ENCODE data around the gene TBC1D5. TPM values are rescaled to one million over a fixed set of nuclear protein-coding genes. Genes with fewer than 3 reads are reported as not detected.
"Not testable (repeated sequence)": the region's sequence is repeated elsewhere in the genome, so short reads cannot be mapped to it uniquely, and the experiment has no call there.

The TBC1D5 gene
- total RNA-seq, 1 experiment from 2014 or later, result 51.3 TPM

DNA sequence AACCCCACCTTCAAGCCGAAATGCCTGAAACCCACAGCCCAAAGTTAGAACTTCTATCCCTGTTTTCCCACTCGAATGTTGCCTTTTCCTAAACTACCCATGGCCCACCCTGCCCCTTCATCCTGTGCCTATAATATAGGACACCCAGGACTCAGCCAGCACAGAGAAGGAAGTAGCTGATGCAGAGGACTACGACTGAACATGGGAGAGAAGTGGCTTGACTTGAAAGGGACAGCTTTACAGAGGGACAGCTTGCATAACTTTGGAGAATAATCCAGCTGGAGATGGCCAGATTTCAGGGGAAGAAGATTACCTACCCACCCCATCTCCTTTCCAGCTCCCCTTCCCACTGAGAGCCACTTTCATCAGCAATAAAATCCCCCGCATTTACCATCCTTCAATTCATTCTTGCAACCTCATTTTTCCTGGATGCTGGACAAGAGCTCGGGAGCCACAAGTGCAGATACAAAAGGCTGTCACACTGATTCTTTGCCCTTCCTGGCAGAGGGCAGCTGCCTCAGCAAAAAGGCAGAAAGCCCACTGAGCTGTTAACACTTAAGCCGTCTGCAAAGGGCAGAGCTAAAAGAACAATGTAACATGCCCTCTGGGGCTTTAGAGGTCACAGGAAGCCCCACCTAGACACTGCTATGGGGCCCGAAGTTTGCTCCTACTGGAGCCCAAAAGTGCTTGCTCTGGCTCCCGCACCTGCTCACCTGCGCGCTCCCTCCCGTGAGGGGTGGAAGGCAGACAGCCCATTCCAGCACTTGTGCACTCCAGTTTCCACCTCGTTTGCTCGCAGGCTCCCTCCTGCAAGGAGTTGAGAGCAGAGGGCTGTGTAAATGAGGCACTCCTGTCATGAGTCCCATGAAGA lies 224.0 kb downstream of the TBC1D5 start:
- in situ Hi-C loops (cut with HindIII; ENCODE audit: low sequenced_read_pairs), result no loop called here
- peak; percentile 56 for DNase-seq (ENCODE audit: low spot score)

DNA sequence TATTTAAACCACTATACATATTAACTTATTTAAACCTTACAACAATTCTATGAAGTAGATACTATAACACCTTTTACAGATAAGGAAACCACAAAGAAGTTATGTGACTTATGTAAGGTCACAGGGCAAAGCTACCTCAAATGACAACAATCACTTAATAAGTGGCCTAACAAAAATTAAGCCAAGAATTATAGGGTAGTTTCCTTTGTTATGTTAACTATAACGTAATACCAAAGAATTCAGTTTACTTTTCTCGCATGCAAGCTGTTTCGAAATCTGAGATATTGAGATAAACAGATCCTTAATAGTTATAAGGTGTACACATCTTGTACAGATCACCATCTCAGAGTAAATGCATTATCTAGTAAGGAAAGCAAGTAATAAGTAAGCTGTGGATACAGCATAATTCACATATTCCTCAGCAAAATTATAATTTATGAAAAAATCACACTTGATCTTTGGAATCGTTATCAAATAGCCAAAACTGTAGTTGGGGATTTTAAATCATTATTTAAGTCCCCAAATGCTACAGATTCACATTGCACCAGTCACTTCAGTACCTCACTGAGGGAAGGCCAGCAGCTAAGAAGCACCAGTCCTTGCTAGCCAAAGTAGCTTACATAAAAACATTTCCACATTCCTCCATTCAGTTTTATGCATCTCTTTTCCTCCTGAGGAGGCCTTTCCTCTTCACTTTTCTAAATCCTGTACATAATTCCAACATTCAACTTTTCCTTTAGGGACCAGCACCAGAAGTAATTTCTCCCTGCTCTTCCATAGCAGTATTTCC lies 226.8 kb downstream of the TBC1D5 start:
- in situ Hi-C loops (cut with HindIII; ENCODE audit: low sequenced_read_pairs), result no loop called here
- no peak for DNase-seq (ENCODE audit: low spot score)

GRCh38 chr3:17514597-17514996 lies 227.8 kb downstream of the TBC1D5 start:
- in situ Hi-C loops (cut with HindIII; ENCODE audit: low sequenced_read_pairs), result no loop called here
- no peak for DNase-seq (ENCODE audit: low spot score)

- in situ Hi-C loops (cut with HindIII; ENCODE audit: low sequenced_read_pairs), result no loop called here
- no peak for DNase-seq (ENCODE audit: low spot score)
Measured at GRCh38 chr3:17510265-17510664, 232.2 kb downstream of the TBC1D5 start.

- in situ Hi-C loops (cut with HindIII; ENCODE audit: low sequenced_read_pairs), result no loop called here
- DNase-seq (ENCODE audit: low spot score), result no peak
Measured at GRCh38 chr3:17508180-17508752, 234.2 kb downstream of the TBC1D5 start.

- in situ Hi-C loops (cut with HindIII; ENCODE audit: low sequenced_read_pairs), result no loop called here
- DNase-seq (ENCODE audit: low spot score), result no peak
Measured at GRCh38 chr3:17507480-17507879, 235.0 kb downstream of the TBC1D5 start.

DNA sequence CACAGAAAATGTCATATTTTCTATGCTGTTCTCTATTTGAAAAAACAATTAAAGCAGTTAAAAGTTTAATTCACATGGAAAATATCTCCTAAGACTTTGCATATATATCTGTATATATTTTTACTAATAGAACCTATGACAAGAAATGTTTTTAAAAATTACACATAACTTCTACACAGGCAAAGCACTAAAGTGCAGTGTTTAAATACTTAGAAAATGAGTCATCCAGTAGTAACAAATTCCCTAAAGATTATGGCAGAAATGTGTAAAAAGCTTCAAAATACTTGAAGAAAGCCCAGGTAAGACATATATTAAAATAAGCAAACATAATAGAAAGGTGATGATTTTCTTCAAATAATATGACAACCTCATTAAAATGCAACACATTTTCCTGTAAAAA lies 236.6 kb downstream of the TBC1D5 start:
- DNase-seq (ENCODE audit: low spot score), result no peak
- in situ Hi-C loops (cut with HindIII; ENCODE audit: low sequenced_read_pairs), result no loop called here

DNA sequence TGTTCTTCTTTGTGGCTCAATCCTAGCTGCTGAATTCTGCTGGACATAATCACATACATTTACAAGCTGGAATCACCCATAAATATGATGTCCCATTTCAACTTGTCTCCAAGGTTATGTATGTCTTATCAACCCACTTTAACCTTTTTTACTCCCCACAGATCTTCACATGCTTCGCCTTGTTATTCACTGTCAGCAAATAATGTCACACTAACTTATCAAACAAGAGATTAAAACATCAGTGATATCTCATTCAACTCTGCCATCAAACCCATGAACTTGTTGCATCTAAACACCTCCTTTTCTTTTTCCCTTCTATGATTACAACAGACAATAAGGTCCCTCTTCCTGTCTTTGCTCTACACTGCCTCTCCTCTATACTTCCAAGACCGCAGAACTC lies 240.7 kb downstream of the TBC1D5 start:
- in situ Hi-C loops (cut with HindIII; ENCODE audit: low sequenced_read_pairs), result no loop called here
- DNase-seq (ENCODE audit: low spot score), result no peak

DNA sequence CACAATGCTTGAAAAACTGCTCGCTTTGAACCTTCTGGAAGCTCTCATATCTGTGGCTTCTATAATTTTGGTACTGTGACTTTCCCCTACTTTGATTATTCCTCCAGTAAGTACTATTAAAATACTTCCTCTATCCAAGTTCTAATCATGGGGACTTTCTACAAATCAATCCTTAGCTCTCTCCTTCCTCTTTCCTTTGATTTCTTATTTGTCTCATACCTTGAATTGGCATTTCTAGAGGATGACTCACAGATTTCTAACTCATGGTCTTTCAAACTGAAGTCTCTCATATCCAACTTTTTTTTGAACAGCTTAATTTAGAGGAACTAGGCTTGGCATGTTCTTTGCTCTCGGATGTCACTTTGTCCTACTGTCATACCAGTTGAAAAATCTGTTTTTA lies 241.8 kb downstream of the TBC1D5 start:
- in situ Hi-C loops (cut with HindIII; ENCODE audit: low sequenced_read_pairs), result no loop called here
- no peak for DNase-seq (ENCODE audit: low spot score)

DNA sequence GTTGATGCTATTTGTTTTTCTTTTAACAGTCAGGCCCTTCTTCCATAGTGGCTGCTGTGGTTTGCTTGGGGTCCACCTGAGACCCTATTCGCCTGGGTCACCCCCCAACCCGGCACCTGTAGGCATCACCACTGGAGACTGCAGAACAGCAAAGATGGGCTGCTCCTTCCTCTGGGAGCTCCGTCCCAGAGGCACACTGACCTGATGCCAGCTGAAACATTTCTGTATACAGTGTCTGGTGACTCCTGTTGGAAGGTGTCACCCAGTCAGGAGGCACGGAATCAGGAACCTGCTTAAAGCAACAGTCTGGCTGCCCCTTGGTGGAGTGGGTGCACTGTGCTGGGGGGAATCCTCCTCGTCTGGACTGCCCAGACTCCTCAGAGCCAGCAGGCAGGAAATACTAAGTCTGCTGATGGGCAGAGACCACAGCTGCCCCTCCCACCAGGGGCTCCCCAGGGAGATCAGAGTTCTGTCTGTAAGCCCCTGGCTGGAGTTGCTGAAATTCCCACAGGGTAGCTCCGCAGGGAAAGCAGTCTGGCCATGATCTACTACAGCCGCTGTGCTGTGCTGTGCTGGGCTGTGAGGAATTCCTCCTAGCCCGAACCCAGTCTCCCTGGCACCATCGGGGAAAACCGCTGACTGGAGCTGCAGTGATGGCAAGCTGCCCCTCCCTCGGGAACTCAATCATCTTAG lies 248.2 kb downstream of the TBC1D5 start:
- no peak for DNase-seq (ENCODE audit: low spot score)
- in situ Hi-C loops (cut with HindIII; ENCODE audit: low sequenced_read_pairs), result no loop called here

GRCh38 chr3:17491601-17492000 lies 250.8 kb downstream of the TBC1D5 start:
- in situ Hi-C loops (cut with HindIII; ENCODE audit: low sequenced_read_pairs), result no loop called here
- no peak for DNase-seq (ENCODE audit: low spot score)

- in situ Hi-C loops (cut with HindIII; ENCODE audit: low sequenced_read_pairs); DNase-seq (ENCODE audit: low spot score): not testable (repeated sequence)
Measured at GRCh38 chr3:17491190-17491589, 251.2 kb downstream of the TBC1D5 start.

- no peak for DNase-seq (ENCODE audit: low spot score)
- in situ Hi-C loops (cut with HindIII; ENCODE audit: low sequenced_read_pairs), result no loop called here
Measured at GRCh38 chr3:17489139-17489538, 253.3 kb downstream of the TBC1D5 start.

DNA sequence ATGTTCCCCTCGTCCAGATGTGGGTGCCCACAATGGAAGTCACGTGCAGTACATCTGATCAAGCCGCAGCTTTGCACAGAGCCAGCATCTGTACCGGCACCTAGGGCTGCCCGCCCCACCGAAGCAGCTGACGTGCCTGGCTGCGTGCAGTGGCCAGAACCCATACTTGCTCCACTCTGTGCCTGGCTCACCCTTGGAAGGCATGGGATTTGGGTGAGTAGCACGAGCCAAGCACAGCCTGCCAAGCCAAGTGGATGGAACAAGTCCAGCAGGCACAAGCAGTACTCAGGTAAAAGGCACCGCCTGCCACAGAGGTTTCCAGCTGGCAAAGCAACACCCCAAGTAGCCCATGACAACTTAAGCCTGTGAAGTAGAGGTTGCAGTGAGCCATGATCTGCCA lies 261.3 kb downstream of the TBC1D5 start:
- in situ Hi-C loops (cut with HindIII; ENCODE audit: low sequenced_read_pairs), result no loop called here
- DNase-seq (ENCODE audit: low spot score), result peak; percentile 64

DNA sequence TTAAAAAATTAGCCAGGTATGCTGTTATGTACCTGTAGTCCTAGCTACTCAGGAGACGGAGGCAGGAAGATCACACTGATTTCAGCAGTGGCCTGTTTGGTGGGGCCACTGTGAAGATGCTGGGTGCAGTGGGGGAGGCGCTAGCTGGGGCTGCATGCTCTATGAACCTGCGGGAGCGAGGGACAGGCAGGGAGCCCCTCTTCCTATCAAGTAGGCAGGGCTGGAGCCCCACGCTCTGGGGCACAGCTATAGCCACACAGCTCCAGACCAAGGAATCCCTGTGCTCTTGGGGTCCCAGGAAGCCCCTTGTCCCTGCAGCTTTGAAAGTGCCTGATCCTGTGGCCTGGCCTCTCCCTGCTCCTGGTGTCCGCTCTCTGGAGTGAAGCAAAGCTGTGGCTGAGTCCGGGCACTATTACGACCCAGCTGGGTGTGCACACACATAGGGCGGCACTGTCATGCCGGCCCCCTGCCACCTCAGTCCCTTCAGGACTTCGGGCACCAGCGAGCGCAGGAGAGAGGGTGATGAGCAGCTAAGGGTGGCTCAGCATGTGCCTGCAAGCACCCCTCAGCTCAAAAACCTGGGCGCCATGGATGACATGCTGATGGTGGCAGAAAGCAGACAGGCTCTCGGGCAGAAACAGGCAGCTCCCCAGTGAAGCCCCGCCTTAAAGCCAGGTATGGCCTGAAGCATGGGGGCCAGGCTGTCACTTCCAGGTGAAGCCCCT lies 262.6 kb downstream of the TBC1D5 start:
- in situ Hi-C loops (cut with HindIII; ENCODE audit: low sequenced_read_pairs), result no loop called here
- no peak for DNase-seq (ENCODE audit: low spot score)

GRCh38 chr3:17478673-17479072 lies 263.8 kb downstream of the TBC1D5 start:
- in situ Hi-C loops (cut with HindIII; ENCODE audit: low sequenced_read_pairs), result no loop called here
- no peak for DNase-seq (ENCODE audit: low spot score)

GRCh38 chr3:17473761-17474160 lies 268.7 kb downstream of the TBC1D5 start:
- in situ Hi-C loops (cut with HindIII; ENCODE audit: low sequenced_read_pairs), result no loop called here
- DNase-seq (ENCODE audit: low spot score), result no peak

DNA sequence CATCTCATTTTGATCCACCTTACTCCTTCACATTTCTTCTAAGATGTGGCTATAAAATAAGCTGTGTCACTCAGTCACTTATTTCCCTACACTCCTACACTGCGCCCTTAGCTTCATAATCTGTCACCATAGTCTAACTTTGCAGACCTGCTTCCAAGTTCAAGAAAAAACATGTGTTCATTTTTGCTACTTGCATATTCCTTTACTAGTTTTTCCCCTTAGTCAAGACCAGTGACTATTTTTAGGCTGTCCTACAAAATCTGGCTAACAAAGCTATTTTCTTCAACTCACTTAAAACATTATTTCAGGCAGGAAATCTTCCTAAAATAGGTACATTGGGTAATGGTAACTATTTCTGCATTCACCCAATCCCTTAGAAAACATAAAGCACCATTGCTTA lies 272.5 kb downstream of the TBC1D5 start:
- no peak for DNase-seq (ENCODE audit: low spot score)
- in situ Hi-C loops (cut with HindIII; ENCODE audit: low sequenced_read_pairs), result no loop called here

DNA sequence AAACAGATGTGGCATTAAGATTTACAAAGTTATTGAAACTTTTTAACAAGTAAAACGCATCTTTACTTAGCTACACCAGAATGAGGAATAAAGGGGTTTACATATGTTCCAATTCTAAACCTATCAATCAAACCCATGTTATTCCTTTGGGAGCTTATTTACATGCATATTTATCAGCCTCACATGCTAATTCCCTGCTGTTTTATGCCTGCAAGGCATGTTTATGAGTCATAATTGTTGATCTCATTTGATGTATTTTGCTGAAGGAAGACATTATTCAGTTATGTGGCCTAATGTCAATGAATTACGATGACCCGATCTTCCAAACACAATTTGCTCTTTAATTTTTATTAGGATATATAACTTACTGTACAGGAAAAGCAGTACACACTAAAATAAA lies 272.9 kb downstream of the TBC1D5 start:
- DNase-seq (ENCODE audit: low spot score), result no peak
- in situ Hi-C loops (cut with HindIII; ENCODE audit: low sequenced_read_pairs), result no loop called here

Data from G401 (cell line).